ENCODE measurements around the gene XXYLT1. TPM values are rescaled to one million over a fixed set of nuclear protein-coding genes. Genes with fewer than 3 reads are reported as not detected.

The XXYLT1 gene
- total RNA-seq, 2 experiments from 2014 or later, result 3.1 to 3.7 TPM

DNA sequence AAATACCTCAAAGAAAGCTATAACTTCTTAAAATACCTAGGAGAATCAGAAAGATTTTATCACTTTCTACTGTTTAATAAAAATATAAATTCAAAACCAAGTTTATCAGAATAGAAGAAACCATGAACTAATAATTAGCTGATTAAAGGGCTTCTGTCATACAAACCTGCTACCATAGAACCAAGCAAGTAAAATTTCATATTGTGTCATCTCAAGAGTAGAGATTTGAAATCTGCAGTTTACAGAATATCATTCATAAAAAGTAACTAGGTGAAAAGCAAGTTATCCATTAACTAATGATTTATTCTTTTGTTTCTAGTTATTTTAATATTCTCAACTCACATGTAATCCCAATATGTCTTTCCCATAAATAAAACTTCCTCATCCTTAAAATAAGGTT, 36.8 kb upstream of the XXYLT1 start:
- H3K4me3 Mint-ChIP-seq, result no peak overlapping the region
- TF ChIP-seq, protein P1, sequence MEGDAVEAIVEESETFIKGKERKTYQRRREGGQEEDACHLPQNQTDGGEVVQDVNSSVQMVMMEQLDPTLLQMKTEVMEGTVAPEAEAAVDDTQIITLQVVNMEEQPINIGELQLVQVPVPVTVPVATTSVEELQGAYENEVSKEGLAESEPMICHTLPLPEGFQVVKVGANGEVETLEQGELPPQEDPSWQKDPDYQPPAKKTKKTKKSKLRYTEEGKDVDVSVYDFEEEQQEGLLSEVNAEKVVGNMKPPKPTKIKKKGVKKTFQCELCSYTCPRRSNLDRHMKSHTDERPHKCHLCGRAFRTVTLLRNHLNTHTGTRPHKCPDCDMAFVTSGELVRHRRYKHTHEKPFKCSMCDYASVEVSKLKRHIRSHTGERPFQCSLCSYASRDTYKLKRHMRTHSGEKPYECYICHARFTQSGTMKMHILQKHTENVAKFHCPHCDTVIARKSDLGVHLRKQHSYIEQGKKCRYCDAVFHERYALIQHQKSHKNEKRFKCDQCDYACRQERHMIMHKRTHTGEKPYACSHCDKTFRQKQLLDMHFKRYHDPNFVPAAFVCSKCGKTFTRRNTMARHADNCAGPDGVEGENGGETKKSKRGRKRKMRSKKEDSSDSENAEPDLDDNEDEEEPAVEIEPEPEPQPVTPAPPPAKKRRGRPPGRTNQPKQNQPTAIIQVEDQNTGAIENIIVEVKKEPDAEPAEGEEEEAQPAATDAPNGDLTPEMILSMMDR (IDR thresholded peaks at IDR 0.05), result no peak
- H3K27me3 ChIP-seq (ENCODE audit: control insufficient read depth in 1 of 2, insufficient read depth in 2 of 2, low read length in 2 of 2), result no peaks in the 10 kb centered on the region
- no peak overlapping the region for H3K27ac ChIP-seq (ENCODE audit: low read depth in 1 of 2, low read length in 2 of 2)
- no peaks in the 10 kb centered on the region for H3K4me1 Mint-ChIP-seq (ENCODE audit: low read depth)
- H3K4me1 ChIP-seq (ENCODE audit: insufficient read depth, low read length), result no peaks in the 10 kb centered on the region
- H3K36me3 Mint-ChIP-seq (ENCODE audit: low read depth), result peaks cover 60% of the 10 kb centered on the region
- no peaks in the 10 kb centered on the region for H3K9me3 Mint-ChIP-seq
- H3K4me3 ChIP-seq (ENCODE audit: low read length), result no peak overlapping the region
- H3K36me3 ChIP-seq (ENCODE audit: insufficient read depth, low read length), result peaks cover 35% of the 10 kb centered on the region
- ATAC-seq (ENCODE audit: poor library complexity) (no peak), DNase-seq (no peak)
- no peaks in the 10 kb centered on the region for H3K9me3 ChIP-seq (ENCODE audit: control insufficient read depth in 1 of 2, insufficient read depth in 1 of 2, low read length in 2 of 2)
- H3K27me3 Mint-ChIP-seq, result no peaks in the 10 kb centered on the region
- intact Hi-C loops (cut with DNase I, micrococcal nuclease), result no loop called here
- no peak overlapping the region for H3K27ac Mint-ChIP-seq
- POLR2A ChIA-PET, result no interaction called here
- CTCF ChIA-PET, result interaction anchor here (0.8 to 1.7 kb wide), 2 partner anchors 8 to 37 kb away, joined by 5 to 6 read pairs; partner anchors contain the start of gene XXYLT1

DNA sequence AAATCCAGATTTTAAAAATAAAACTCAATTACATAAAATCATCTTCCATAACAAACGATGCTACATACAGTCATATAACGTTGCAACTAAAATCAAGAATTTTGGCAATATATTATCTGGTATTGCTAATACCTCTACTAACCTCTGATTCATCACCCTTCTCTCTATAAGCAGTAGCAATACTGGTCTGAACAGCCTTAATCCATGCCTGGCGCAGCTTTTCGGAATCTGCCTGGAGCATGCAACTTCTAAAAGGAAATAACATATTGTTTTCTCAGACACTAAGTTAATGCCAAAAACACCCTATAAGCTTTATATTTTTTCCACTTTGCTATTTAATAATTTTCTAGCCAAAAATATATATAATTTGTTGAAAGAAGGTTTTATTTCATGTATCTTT, 35.4 kb upstream of the XXYLT1 start:
- ChIA-PET CTCF (no interaction called here), POLR2A (no interaction called here)
- intact Hi-C loops (cut with DNase I, micrococcal nuclease), result no loop called here
- Mint-ChIP-seq H3K9me3 (no peaks in the 10 kb centered on the region), H3K4me1 (ENCODE audit: low read depth) (no peaks in the 10 kb centered on the region), H3K36me3 (ENCODE audit: low read depth) (peaks cover 70% of the 10 kb centered on the region), H3K27me3 (no peaks in the 10 kb centered on the region), H3K4me3 (no peak overlapping the region), H3K27ac (no peak overlapping the region)
- TF ChIP-seq, protein P1 (IDR thresholded peaks at IDR 0.05), result no peak
- H3K27me3 ChIP-seq (ENCODE audit: control insufficient read depth in 1 of 2, insufficient read depth in 2 of 2, low read length in 2 of 2), result no peaks in the 10 kb centered on the region
- no peak for ATAC-seq (ENCODE audit: poor library complexity)
- H3K36me3 ChIP-seq (ENCODE audit: insufficient read depth, low read length), result peaks cover 43% of the 10 kb centered on the region
- no peaks in the 10 kb centered on the region for H3K4me1 ChIP-seq (ENCODE audit: insufficient read depth, low read length)
- no peak for DNase-seq
- no peaks in the 10 kb centered on the region for H3K9me3 ChIP-seq (ENCODE audit: control insufficient read depth in 1 of 2, insufficient read depth in 1 of 2, low read length in 2 of 2)
- H3K27ac ChIP-seq (ENCODE audit: low read depth in 1 of 2, low read length in 2 of 2), result no peak overlapping the region
- no peak overlapping the region for H3K4me3 ChIP-seq (ENCODE audit: low read length)

DNA sequence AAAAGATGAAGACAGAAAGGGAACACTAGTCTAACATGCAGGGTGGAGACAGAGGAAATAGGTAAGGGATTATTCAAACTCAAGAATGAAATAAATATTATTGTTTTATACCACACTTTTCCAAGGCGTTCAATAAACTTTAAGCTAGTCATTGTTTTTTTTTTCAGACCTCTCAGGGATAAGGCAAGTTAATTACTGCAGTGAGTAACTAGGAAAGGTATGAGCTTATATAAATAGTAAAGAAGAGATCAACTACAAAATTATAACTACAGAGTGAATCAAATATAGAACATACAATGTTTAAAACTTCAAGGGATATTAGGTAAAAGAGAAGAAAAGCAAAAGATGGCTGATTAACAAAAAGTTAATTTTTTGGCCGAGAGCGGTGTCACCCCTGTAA, 31.5 kb upstream of the XXYLT1 start:
- ChIA-PET CTCF (interaction anchor here (0.7 kb wide), 1 partner anchor 32 kb away, joined by 3 read pairs; the partner anchor contains the start of gene XXYLT1), POLR2A (interaction anchor here (1.3 kb wide), 1 partner anchor 9 kb away, joined by 4 read pairs; no protein-coding TSS in a partner anchor)
- H3K27ac Mint-ChIP-seq, result peak overlapping the region; percentile 22
- no peaks in the 10 kb centered on the region for H3K27me3 Mint-ChIP-seq
- no peak for ATAC-seq (ENCODE audit: poor library complexity)
- TF ChIP-seq, protein P1 (IDR thresholded peaks at IDR 0.05), result no peak
- DNase-seq, result no peak
- Histone ChIP-seq H3K27ac (ENCODE audit: low read depth in 1 of 2, low read length in 2 of 2) (no peak overlapping the region), H3K36me3 (ENCODE audit: insufficient read depth, low read length) (peaks cover 62% of the 10 kb centered on the region), H3K27me3 (ENCODE audit: control insufficient read depth in 1 of 2, insufficient read depth in 2 of 2, low read length in 2 of 2) (no peaks in the 10 kb centered on the region), H3K4me3 (ENCODE audit: low read length) (no peak overlapping the region), H3K9me3 (ENCODE audit: control insufficient read depth in 1 of 2, insufficient read depth in 1 of 2, low read length in 2 of 2) (no peaks in the 10 kb centered on the region), H3K4me1 (ENCODE audit: insufficient read depth, low read length) (no peaks in the 10 kb centered on the region)
- H3K9me3 Mint-ChIP-seq, result no peaks in the 10 kb centered on the region
- H3K4me1 Mint-ChIP-seq (ENCODE audit: low read depth), result no peaks in the 10 kb centered on the region
- no peak overlapping the region for H3K4me3 Mint-ChIP-seq
- peaks cover 87% of the 10 kb centered on the region for H3K36me3 Mint-ChIP-seq (ENCODE audit: low read depth)
- intact Hi-C loops (cut with DNase I, micrococcal nuclease), result no loop called here
